Breast epithelium (tissue), 3 donors: ENCODE data around the gene FDXR.

Experiments used
- POLR2A ChIP-seq: fragments of 450-650 bp; IDR thresholded peaks from one replicate; pipeline ENCODE4 v1.6.1; 2016; ENCODE audit warnings: antibody characterized with exemption, mild to moderate bottlenecking, moderate library complexity
- POLR2AphosphoS5 ChIP-seq, 3 donors: sonication (generic); formaldehyde crosslinking; IDR thresholded peaks; one replicate each; pipeline ENCODE4 v1.6.1; 2017; ENCODE audit warnings: antibody characterized with exemption in 3 of 3
- TF ChIP-seq, protein P1 (sequence below), 3 donors: fragments of 450-650 bp; IDR thresholded peaks; one replicate each; pipeline ENCODE4 v1.5.1; 2016 to 2017; ENCODE audit warnings: antibody characterized with exemption in 3 of 3, mild to moderate bottlenecking in 3 of 3, moderate library complexity in 3 of 3

DNA sequence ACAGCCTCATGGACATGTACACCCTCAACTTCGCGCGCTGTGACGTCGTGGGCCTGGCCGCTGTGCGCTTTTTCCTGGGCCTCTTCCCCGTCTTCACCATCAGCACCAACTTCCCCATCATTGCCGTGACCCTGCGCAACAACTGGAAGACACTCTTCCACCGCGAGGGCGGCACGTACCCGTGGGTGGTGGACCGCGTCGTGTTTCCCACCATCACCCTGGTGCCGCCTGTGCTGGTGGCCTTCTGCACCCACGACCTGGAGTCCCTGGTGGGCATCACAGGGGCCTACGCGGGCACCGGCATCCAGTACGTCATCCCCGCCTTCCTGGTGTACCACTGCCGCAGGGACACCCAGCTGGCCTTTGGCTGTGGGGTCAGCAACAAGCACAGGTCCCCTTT, 36.6 kb downstream of the FDXR start:
- TF ChIP-seq POLR2A (no peak), POLR2AphosphoS5 (IDR thresholded peaks at IDR 0.05) (no peak)
- TF ChIP-seq, protein P1, sequence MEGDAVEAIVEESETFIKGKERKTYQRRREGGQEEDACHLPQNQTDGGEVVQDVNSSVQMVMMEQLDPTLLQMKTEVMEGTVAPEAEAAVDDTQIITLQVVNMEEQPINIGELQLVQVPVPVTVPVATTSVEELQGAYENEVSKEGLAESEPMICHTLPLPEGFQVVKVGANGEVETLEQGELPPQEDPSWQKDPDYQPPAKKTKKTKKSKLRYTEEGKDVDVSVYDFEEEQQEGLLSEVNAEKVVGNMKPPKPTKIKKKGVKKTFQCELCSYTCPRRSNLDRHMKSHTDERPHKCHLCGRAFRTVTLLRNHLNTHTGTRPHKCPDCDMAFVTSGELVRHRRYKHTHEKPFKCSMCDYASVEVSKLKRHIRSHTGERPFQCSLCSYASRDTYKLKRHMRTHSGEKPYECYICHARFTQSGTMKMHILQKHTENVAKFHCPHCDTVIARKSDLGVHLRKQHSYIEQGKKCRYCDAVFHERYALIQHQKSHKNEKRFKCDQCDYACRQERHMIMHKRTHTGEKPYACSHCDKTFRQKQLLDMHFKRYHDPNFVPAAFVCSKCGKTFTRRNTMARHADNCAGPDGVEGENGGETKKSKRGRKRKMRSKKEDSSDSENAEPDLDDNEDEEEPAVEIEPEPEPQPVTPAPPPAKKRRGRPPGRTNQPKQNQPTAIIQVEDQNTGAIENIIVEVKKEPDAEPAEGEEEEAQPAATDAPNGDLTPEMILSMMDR (IDR thresholded peaks at IDR 0.05), result no peak
